Activated CD4-positive, alpha-beta T cell treated with anti-CD3 and anti-CD28 coated beads, Interleukin-10, Interleukin-2, amounts not matched to agents 100 ng/mL and 50 ng/mL, durations not matched to agents 16 hours and 8 hours (primary cell): ENCODE results near the gene TNS4.

ENCODE experiments used
- DNase-seq: peaks from one replicate; pipeline ENCODE4 v3.0.0-alpha.2; 2020

The TNS4 gene

DNA sequence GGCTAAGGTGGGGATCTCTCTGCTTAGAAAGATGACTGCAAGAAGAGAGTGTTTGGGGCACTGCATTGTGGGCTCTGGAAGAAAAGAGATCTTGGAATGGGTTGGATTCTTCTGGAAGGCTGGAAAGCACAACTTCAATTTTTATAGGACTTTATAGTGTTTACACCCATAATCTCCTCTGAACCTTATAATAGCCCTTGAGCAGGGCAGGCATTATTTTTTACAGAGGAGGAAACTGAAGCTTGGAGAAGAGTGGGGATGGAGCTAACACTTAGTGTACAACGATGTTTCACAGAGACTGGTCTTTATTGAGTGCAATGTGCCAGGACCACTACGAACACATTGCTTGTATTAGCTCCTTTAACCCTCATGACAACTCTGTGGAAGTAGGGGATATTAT lies 10.4 kb downstream of the TNS4 start:
- DNase-seq = no peak

DNA sequence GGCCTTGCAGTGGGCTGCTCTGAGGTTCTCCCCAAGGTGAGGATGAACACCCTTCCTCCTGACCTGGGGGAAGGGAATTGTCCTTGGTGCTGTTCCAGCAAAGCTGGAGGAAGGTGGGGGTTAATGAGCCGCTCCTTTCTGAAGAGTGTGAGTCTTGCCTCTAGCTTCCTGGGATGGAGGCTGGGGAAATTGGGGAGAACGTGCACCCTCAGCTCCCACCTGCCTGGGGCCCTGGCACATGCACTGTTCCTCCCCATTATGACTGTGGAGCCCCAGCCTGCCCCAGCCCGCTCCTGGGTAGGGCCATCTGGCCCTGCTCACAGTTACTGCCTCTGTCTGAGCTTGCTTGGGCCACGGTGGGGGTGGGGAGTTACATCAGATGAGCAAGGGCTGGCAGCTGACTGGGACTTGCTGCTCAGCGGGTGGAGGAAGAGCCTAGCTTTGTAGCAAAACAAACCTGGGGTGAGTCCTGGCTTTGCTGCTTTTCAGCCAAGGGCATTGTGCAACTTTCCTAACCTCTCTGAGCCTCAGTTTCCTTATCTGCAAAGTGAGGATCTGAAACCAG lies 11.1 kb downstream of the TNS4 start:
- DNase-seq = no peak

DNA sequence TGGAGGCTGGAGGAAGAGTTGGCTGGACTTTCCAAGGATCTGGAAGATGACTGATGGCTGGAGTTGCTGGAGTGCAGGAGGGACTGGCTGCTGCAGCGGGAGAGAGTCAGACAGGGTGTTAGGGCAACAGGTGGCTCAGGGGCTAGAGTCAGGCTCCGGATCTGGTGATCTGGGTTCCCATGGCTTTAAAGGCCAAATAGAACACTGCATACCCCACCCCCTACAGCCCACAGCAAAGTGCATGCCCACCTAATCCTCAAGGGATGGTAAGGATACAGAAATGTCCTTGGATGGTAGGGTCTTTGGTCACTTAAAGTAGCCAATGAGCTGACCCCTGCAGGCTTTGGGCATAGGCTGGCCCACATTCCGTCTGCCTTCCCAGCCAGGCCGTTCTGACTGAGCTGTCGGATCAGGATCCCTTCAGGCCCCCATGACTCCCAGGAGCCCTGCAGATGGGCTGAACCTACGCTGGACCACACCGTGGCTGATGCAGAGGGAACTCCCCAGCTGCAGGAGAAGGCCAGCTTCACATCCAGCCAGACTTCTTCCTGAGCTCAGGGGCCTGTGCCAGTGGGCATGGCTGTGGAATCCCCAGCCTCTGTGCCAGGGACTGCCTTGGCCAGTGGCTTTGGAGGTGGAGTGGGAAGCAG lies 13.9 kb downstream of the TNS4 start:
- no peak for DNase-seq

DNA sequence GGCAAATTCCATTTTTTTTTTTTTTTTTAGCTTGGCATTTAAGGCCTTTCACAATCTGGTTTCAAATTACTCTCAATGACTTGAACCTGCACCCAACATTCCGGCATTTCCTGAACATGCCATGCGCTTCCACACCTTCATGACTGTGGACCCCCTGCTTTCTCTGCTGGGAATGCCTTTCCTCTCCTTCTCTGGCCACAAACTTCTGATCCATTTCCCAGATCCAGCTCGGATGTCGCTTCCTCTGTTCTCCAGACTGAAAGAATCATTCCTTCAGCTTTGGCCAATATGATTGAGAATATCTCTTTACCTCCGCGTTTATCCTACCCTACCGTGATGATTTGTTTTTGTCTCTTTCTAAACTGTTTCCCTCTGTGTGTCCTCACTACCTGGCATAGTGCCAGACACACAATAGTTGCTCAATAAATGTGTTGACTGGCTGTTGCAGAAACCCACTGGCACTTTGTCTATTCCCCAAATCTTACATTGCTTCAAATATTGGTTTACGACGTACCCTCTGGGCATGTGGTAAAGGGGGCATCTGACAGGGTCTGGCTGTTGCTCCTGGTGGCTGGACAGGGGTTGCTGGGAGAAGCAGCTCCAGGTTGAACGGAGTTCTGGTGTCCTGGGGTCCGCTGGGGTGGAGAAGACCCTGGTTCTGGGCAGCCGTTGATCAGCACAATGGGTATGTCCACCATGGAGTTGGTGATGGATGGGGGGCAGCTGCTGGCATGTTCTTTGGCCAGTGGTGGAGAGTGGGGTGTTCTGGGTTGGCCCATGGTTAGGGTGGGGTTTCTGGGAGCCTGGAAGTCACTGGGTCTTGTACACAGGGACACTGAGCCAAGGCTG lies 14.7 kb downstream of the TNS4 start:
- no peak for DNase-seq

DNA sequence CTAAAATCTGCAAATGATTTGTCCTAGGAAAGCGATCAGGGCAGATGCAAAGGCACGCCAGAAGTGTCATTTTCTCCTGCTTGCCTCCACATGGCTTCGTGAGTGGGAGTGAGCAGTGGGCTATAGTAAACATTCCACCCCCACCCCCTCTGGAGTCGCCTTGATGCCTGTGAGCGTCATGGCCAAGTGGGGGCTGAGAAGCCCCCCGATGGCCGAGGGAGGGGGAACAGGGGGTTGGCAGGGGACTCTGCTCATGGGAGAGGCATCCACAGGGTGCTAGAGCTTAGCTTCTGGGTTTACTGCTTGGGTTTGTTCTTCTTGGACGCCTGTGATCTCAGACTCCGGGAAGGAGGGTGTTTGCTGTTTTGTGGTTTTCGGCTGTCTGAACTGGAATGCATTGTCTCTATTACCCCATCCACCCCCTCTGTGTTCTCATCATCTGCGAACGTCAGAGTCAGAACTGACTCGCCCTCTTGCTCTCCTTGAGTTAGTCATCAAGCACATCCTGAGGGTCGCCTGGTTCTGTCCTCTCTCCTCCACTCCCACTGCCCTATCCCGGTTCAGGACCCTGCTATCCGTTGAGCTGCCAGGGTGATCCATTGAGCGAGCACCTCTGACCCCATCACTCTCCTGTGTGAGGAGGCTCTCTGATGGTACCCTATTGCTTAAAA lies 15.4 kb downstream of the TNS4 start:
- DNase-seq = peak; percentile 52

DNA sequence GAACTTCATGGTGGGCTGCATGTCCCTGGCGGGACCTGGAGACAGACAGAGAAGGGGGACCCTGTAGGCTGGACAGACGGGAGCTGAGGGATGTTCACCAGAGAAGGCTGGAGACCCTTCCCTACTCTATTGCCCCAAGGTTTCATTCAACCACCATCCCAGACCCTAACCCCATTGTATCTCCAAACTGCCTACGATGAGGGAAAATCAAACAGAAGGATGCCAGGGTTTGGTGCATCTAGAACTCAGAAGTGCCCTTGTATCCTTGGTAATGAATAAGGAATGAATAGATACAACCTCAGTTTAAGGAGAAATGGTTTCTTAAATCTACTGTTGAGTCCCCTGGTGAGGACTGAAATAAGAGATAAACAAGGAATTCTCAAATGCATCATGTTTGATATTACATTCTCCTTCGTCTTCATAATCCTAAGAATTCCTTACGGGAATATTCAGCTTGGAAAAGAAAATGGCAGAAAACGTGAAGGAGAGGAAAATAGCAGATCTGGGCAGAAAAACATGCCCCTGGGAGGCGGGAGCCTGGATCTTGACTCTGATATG lies 16.4 kb downstream of the TNS4 start:
- DNase-seq = no peak

DNA sequence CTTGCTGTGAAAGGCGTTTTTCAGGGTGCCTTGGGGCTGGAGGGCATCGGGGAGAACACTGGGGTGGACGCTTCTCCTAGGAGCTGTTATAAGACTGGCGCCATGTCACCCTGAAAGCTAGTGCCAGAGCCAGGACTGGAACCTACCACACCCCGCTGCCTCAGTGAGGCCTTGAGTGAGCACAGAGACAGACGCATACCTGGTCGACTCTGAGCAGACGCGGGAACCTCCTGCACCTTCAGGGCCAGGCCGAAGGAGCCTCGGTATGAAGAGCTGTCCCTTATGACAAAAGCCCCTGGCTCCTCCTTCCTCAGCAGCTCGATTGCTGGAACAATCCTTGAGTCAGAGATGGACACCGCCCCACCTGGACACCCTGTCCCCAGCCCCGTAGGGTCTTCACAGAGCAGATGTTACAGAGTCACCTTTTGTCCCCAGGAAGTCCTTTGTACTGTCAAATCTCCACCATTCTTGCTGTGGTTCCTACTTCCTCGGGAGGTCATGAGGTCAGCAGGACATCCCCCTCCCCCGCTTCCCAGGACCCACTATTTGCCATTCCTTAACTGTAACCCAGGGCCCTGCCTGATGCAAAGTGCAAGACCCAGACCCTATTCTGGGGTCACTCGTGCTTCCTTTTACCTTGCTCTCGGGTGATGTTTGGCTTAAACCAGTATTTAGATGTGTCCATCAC lies 17.0 kb downstream of the TNS4 start:
- DNase-seq = no peak

DNA sequence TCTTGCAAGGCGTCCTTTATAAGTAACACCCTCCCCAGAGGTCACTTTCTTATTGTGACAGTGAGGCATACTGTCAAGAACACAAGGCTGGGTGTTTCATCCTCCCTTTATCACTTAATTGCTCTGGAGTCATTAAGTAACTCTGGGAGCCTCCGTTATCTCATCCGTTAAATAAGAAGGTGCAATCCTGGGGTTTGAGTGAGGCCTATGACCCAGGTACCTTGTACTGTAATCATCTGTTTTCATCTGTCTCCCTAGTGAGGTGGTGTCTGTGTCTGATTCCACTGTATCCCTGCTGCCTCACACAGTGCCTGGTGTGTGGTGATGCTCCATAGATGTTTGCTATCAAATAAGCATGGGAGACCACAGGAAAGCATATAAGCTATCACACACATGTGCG lies 17.7 kb downstream of the TNS4 start:
- no peak for DNase-seq

DNA sequence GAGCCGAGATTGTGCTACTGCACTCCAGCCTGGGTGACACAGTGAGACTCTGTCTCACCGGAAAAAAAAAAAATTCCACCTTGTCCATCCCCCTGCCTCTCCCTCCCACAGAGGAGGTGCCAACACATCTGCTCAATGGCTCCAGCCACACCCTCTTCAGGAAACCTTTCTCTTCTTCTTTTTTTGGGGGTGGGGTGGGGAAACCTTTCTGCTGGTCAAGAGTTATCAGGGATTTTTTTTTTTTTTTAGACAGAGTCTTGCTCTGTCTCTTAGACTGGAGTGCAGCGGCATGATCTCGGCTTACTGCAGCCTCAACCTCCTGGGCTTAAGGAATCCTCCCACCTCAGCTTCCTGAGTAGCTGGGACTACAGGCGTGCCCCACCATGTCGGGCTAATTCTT lies 18.7 kb downstream of the TNS4 start:
- no peak for DNase-seq

DNA sequence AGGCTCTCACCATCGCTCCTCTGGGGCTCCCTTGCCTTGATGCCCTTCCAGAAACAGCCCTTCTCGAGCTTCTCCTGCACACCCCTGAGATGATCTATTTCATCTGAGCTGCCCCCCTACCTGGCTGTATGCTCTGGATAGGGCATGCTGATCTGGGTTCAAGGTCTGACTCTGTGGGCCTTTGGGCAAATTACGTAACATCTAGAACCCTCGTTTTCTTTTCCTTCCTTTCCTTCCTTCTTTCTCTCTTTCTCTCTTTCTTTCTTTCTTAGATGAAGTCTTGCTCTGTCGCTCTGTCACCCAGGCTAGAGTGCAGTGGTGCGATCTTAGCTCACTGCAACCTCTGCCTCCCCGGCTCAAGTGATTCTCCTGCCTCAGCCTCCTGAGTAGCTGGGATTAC lies 20.3 kb downstream of the TNS4 start:
- no peak for DNase-seq

DNA sequence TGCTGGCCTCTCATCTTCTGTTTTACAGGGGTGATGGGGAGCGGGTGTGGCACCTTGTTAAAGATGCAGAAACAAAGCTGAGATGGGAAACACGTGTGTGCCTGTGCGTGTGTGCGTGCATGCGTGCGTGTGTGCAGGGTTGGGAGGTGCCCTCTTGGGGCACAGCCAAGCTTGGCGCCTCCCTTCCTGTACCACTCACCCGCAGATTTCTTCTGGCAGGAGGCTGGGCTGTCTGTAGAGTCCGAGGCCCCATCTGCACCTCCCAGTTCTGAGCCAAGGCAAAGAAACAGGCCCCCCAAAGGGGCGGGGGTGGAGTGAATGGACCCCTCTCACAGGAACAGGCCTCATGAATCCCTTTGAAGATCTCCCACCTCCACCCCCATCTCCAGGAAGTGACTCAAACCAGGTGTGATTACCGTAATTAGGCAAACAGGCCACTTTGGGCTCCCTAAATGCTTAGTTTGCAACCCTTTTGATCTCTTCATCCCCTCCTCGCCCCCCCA lies 20.9 kb downstream of the TNS4 start:
- DNase-seq = peak; percentile 97

DNA sequence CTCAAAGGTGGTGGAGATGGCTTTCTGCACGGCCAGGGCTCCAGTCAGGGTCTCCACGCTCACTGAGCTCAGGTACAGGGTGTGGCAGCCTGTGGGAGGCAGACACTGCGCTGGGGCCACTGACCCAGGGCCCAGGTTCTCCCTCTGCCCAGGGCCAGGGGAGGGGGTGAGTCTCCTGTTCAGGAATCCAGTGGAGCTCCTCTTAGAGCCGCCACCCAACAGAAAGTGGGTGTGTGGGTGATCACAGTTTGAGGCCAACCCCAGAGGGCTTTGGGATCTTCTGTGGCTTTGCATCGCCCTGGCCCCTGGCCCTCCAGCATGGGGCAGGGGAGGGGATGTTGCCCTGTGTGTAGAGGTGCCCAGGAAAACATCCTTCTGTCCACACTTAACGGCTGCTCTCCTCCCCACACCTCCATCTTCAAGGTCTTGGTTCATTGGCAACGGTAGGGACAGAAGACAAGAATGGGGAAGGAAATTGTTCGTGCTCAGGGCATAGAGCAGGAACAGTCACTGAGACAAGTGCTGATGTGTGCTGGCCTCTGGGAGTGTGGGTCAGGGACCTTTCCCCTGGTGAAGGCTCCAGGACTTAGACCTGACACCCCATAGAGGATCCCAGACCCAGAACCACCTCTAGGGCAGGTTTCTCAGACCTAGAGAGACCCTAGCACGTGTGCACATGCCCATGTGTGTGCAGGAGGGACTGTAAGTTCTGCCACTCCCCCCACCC lies 21.5 kb downstream of the TNS4 start:
- peak; percentile 17 for DNase-seq

DNA sequence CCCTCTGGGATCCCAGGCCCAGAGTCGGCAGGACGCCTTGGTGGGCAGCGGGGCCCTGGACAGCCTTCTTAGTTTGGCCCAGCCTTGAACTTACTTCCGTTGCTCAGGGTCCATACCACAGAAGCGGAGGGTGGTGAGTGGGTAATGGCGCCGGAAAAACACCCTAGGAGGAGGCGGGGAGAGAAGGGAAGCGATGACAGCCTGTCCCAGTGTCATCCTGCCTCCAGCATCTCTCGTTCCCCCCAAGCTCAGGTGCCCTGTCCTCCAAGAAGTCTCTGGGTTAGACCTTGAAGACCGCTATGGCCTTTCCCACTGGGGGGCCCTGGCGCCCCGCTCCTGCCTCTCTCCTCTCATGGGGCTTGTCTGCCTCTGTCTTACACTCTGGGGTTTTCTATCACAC lies 22.9 kb downstream of the TNS4 start:
- no peak for DNase-seq

DNA sequence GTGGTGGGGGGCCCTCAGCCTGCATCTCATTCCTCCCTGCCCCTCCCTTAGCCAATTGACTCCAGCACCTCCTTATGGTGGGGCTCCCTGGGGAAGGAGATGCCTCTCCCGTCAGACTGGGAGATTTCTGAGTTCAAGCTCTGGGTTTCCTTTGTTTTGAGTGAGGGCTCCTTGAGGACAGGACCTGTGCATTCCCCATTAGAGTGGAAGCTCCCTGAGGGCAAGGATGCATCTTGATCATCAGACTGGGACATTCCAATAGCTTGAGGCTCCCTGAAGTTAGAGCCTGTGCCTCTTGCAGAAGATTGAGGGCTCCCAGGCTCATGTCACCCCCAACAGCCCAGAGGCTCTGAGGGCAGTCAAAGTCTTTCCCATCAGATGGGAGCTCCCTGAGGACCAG lies 23.6 kb downstream of the TNS4 start:
- DNase-seq = no peak

DNA sequence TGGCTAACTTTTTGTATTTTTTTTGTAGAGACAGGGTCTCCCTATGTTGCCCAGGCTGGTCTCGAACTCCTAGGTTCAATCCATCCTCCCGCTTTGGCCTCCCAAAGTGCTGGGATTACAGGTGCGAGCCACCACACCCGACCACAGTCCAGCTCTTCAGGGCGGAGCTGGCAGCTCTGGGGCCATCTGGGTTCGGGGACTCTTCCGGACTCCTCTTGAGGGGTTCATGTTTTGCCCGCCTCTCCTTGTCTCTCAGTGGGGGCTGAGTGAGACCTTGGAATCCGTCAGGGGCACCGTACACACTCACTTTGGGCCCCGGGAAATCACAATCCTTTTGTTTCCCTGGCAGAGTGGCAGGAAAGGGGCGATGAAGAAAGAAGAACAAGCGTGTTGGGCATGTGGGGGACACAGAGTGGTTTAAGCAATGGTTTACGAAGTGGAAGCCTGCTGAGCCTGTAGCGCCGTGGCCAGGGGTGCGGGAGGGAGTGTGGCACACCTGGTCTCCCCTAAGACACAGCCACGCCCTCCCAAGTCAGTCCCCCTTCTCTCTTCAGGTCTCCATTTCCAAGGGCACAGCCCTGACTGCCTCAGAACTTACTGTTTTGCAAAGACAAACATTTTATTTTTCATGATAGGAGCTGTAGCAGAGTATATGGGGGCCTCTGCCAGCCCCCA lies 26.1 kb downstream of the TNS4 start:
- DNase-seq = no peak

DNA sequence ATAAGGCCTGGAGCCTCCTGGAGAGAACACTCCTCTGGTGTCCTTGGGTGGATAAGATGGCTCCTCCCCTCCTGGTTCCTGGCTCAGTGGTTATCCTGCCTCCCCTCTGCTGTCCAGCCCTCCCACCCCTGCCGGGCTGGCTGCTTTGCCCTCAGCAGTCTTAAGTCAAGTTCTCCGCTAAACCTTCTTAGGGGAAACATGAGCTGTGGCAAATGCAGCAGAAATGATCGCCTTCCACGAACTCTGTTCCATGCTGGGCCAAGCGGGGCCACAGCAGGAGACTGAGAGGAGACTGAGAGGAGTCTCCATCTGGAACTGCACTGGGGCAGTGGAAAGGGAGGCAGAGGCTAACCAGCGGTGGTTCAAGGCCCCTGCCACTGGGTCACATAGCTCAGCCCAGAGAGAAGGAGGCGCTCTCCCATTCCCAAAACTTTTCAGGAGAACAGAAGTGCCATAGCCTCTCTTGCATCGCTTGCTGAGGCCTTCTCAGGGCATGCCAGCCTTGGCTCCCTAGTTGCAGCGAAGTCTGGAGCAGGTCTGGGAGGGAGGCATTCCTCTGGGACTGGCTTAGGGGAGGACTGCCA lies 26.9 kb downstream of the TNS4 start:
- DNase-seq = no peak

DNA sequence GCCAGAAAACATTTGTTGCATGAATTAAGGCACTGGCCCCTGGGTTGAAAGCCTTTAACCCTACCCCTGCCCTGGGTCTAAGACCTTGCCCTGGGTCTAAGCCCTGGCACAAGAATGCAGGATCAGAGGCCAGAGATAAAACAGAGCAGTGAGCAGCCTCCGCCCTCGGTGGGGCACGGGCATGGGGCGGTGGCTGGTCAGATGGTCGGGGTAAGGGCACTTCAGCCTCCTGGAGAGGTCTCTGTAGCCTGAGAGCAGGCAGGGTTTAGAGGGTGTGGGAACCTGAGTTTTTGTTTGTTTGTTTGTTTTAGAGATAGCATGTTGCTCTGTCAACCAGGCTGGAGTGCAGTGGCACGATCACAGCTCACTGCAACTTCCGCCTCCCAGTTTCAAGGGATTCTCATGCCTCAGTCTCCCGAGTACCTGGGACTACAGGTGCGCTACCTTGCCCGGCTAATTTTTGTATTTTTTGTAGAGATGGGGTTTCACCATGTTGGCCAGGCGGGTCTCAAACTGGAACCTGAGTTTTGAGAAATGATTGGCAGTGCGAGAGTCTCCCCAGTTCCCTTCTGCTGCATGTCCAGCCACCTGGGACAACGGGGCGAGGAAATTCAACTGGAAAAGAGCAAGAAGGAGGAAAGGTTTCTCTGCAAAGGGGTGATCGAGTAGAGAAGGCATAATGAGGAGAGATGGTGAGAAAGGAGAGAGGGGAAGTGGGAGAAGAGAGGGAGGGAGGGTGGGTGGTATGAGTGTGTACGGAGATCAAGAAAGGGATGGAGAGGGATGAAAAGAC lies 27.7 kb downstream of the TNS4 start:
- no peak for DNase-seq

DNA sequence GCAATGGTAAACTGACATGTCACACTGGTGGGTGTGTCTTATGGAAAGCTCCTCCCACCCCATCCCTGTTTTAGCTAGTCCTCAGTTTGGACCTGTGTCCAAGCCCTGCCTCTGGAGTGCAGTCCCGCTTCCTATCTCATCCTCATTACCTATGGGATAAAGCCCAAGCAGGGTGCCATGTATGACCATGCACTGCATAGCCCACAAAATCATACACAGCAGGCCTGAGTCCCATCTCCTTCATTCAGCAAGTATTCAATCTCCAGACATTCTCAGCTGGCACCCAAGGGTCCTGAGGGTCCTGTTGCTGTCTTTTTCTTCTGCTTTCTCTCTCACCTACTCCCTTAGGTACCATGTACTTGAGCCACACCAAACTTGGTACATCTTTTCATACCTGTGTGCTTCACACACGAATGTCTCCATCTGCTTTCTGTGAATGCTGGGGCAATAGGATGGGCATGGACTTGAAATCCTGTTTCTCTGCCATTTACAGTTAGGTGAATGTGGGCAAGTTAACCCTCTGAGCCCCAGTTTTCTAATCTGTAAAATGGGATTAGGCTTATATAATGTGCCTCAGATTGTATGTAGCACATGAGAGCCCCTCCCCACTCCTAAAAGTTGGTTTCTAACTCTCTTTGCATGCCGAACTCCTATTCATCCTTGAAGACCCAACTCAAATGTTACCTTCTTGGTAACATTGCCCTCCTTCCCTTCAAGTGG lies 28.5 kb downstream of the TNS4 start:
- DNase-seq = no peak
